HepG2 (cell line): ENCODE data around the gene IGHMBP2. TPM values are rescaled to one million over a fixed set of nuclear protein-coding genes. Genes with fewer than 3 reads are reported as not detected.

ENCODE experiments used
- ATAC-seq: fragments of 200-7000 bp; cut with Tn5 transposase; 3 replicates; pipeline ENCODE4 v1.9.1; 2020; ENCODE audit warnings: mild to moderate bottlenecking, moderate library complexity
- BruUV-seq: library from RNA; stranded (reverse); fragments of 400-500 nt; replicated peaks from 2 replicates; lab custom pipeline; 2021; lab: Mats Ljungman, UMichigan
- CTCF ChIA-PET: fragments of 300-600 bp; formaldehyde crosslinking; extraction: SDS; loops from one replicate; lab custom pipeline; 2021; ENCODE audit warnings: low total read pairs, inconsistent platforms, low intra/inter-chr PET ratio; lab: Yijun Ruan, JAX
- POLR2A ChIA-PET: fragments of 350-600 bp; sonication (Branson Sonifier 250); formaldehyde crosslinking; loops from one replicate; lab custom pipeline; 2020; ENCODE audit warnings: antibody characterized with exemption, inconsistent platforms; lab: Yijun Ruan, JAX
- DNase-seq: peaks from one replicate; pipeline ENCODE4 v3.0.0-alpha.2; 2015; ENCODE audit warnings: low spot score
- FAIRE-seq: peaks from 3 replicates; lab custom pipeline; 2011; peaks lifted over from hg19 to GRCh38; lab: Jason Lieb, UNC
- H2AFZ ChIP-seq: one replicate; pipeline ENCODE4 v1.6.1; 2011; ENCODE audit warnings: low read length, inconsistent platforms
- H3K27ac ChIP-seq: fragments of 300-600 bp; 3 replicates; pipeline ENCODE4 v1.8.0; 2011; ENCODE audit warnings: mixed run types, mild to moderate bottlenecking, mixed read lengths, low read length, inconsistent platforms; ENCODE audit not compliant: insufficient read depth; ENCODE audit errors: extremely low read length
- H3K27me3 ChIP-seq, 2 experiments: fragments of 200-600 bp in 1 of 2; 2 replicates in 1 of 2; 3 replicates in 1 of 2; pipeline versions ENCODE4 v1.6.0 to v1.8.0; 2011; ENCODE audit warnings: low read length in 2 of 2, mild to moderate bottlenecking in 2 of 2, moderate library complexity in 2 of 2, inconsistent platforms in 1 of 2; ENCODE audit not compliant: insufficient read depth in 2 of 2, control insufficient read depth in 1 of 2
- H3K36me3 ChIP-seq, 2 experiments: fragments of 200-600 bp in 1 of 2; replicated peaks in 1 of 2; 2 replicates in 1 of 2; 3 replicates in 1 of 2; pipeline versions ENCODE4 v1.5.1 to v1.8.0; 2011; ENCODE audit warnings: low read length in 2 of 2, inconsistent platforms in 1 of 2; ENCODE audit not compliant: insufficient read depth in 2 of 2, control insufficient read depth in 1 of 2
- H3K4me1 ChIP-seq: 2 replicates; pipeline ENCODE4 v1.5.1; 2012; ENCODE audit warnings: low read length, inconsistent platforms; ENCODE audit not compliant: insufficient read depth
- H3K4me2 ChIP-seq: 2 replicates; pipeline ENCODE4 v1.6.0; 2011; ENCODE audit warnings: low read depth, low read length, inconsistent platforms
- H3K4me3 ChIP-seq, 3 experiments: fragments of 200-600 bp in 1 of 3; sonication (generic), shearing (Covaris generic) in 1 of 3; replicated peaks in 1 of 3; 2 replicates each; pipeline ENCODE4 v1.5.1; 2011 to 2016; ENCODE audit warnings: low read length in 3 of 3, inconsistent platforms in 2 of 3, low read depth in 2 of 3, mild to moderate bottlenecking in 2 of 3, control low read depth in 1 of 3, mixed read lengths in 1 of 3; ENCODE audit not compliant: insufficient read depth in 1 of 3
- H3K79me2 ChIP-seq: one replicate; pipeline ENCODE4 v1.6.1; 2011; ENCODE audit warnings: low read length, inconsistent platforms; ENCODE audit not compliant: insufficient read depth
- H3K9ac ChIP-seq: 2 replicates; pipeline ENCODE4 v1.6.0; 2011; ENCODE audit warnings: mild to moderate bottlenecking, low read depth, low read length, inconsistent platforms; ENCODE audit not compliant: insufficient read depth
- H3K9me3 ChIP-seq: 2 replicates; pipeline ENCODE4 v1.5.1; 2012; ENCODE audit warnings: mild to moderate bottlenecking, low read length
- H4K20me1 ChIP-seq: 2 replicates; pipeline ENCODE4 v1.6.0; 2011; ENCODE audit warnings: inconsistent platforms, mild to moderate bottlenecking, low read length, moderate library complexity; ENCODE audit not compliant: insufficient read depth
- CBX2 ChIP-seq, 2 experiments: fragments of 200-600 bp in 1 of 2; sonication (generic); formaldehyde crosslinking in 1 of 2; IDR thresholded peaks; 2 replicates each; pipeline versions ENCODE4 v1.7.0 to v1.8.1; 2018 to 2022; ENCODE audit warnings: low read depth in 2 of 2, low read length in 1 of 2, mild to moderate bottlenecking in 1 of 2, missing genetic modification reagents in 1 of 2
- CCAR2 ChIP-seq: fragments of 200-400 bp; formaldehyde crosslinking; optimal IDR thresholded peaks from 2 replicates; pipeline ENCODE3; 2018; ENCODE audit warnings: low read depth, mild to moderate bottlenecking, low read length, moderate library complexity
- KLF11 ChIP-seq: IDR thresholded peaks from 2 replicates; pipeline ENCODE4 v1.6.1; 2016; ENCODE audit warnings: missing compliant biosample characterization
- MBD4 ChIP-seq: IDR thresholded peaks from 2 replicates; pipeline ENCODE4 v1.6.1; 2012; ENCODE audit warnings: low read length, inconsistent platforms, borderline replicate concordance
- MIER3 ChIP-seq: IDR thresholded peaks from 2 replicates; pipeline ENCODE4 v1.6.1; 2016; ENCODE audit warnings: missing compliant biosample characterization, borderline replicate concordance
- MTA3 ChIP-seq: sonication (generic); formaldehyde crosslinking; IDR thresholded peaks from 2 replicates; pipeline ENCODE4 v1.4.0; 2020; ENCODE audit warnings: missing genetic modification reagents
- PAX8 ChIP-seq: sonication (generic); formaldehyde crosslinking; IDR thresholded peaks from 2 replicates; pipeline ENCODE4 v1.8.0; 2022; ENCODE audit warnings: mild to moderate bottlenecking, missing genetic modification reagents, borderline replicate concordance
- SYNCRIP ChIP-seq: fragments of 200-400 bp; formaldehyde crosslinking; IDR thresholded peaks from 2 replicates; pipeline ENCODE4 v1.6.1; 2018; ENCODE audit warnings: mild to moderate bottlenecking, low read depth, low read length; ENCODE audit not compliant: insufficient read depth
- ZNF136 ChIP-seq: sonication (generic); formaldehyde crosslinking; IDR thresholded peaks from 2 replicates; pipeline ENCODE4 v1.8.1; 2022; ENCODE audit warnings: low read depth, mild to moderate bottlenecking, moderate library complexity, missing genetic modification reagents
- ZNF552 ChIP-seq: sonication (generic); formaldehyde crosslinking; IDR thresholded peaks from 2 replicates; pipeline ENCODE4 v1.9.0; 2022; ENCODE audit warnings: missing genetic modification reagents, mild to moderate bottlenecking, borderline replicate concordance
- ZNF749 ChIP-seq: sonication (generic); formaldehyde crosslinking; IDR thresholded peaks from 2 replicates; pipeline ENCODE4 v1.8.0; 2022; ENCODE audit warnings: mild to moderate bottlenecking, missing genetic modification reagents, moderate library complexity, borderline replicate concordance
- WGBS: methylation state at CpG from one replicate; pipeline ENCODE4 v1.1.6; 2017; ENCODE audit warnings: low lambda C conversion rate; 5-methylcytosine and 5-hydroxymethylcytosine counted together
- in situ Hi-C: cut with HindIII; loops from 2 replicates; pipeline ENCODE4 v1.10.0; 2017; ENCODE audit warnings: low pct_unique_long_range_greater_than_20kb; ENCODE audit not compliant: extremely low pct_ligation_motif_present
- intact Hi-C: fragments of 100-400 bp; cut with micrococcal nuclease; formaldehyde crosslinking; loops from one replicate; pipeline ENCODE4 v1.10.0; 2022; ENCODE audit not compliant: unreplicated experiment
- polyA plus RNA-seq, 8 experiments: library from polyadenylated mRNA; depleted of rRNA in 3 of 8; stranded (reverse) in 7 of 8; unstranded in 1 of 8; fragments of >200 nt; fragmentation: Illumina TruSeq in 4 of 8; extraction: Trizol in 4 of 8; gene quantifications; 2 replicates each; pipeline versions ENCODE4 v1.2.1 to v1.2.3, GENCODE V29; 2011 to 2016; ENCODE audit warnings: low read depth in 4 of 8, missing spikeins in 1 of 8, mixed read lengths in 1 of 8; ENCODE audit not compliant: insufficient read depth in 1 of 8
- total RNA-seq, 5 experiments: library from RNA; depleted of rRNA; stranded (reverse); fragments of >200 nt; fragmentation: Illumina TruSeq; extraction: Trizol; gene quantifications; 2 replicates each; pipeline ENCODE4 v1.2.3, GENCODE V29; 2016; ENCODE audit warnings: low read depth in 1 of 5
- TF ChIP-seq, protein P1 (sequence below): sonication (generic); formaldehyde crosslinking; IDR thresholded peaks from 2 replicates; pipeline ENCODE4 v1.4.0; 2020; ENCODE audit warnings: mild to moderate bottlenecking, missing genetic modification reagents
- TF ChIP-seq, protein P2 (sequence below): sonication (generic); formaldehyde crosslinking; IDR thresholded peaks from 2 replicates; pipeline ENCODE4 v1.4.0; 2020; ENCODE audit warnings: mild to moderate bottlenecking, missing genetic modification reagents
- TF ChIP-seq, protein P3 (sequence below): sonication (generic); formaldehyde crosslinking; IDR thresholded peaks from 2 replicates; pipeline ENCODE4 v1.4.0; 2020; ENCODE audit warnings: mild to moderate bottlenecking, missing genetic modification reagents

IGHMBP2 gene
- total and polyA plus RNA-seq, 2 of the 13 experiments (the other 11 are each of a cell fraction or from before 2014, with no cell fraction given) = 8.9 to 9.9 TPM

DNA sequence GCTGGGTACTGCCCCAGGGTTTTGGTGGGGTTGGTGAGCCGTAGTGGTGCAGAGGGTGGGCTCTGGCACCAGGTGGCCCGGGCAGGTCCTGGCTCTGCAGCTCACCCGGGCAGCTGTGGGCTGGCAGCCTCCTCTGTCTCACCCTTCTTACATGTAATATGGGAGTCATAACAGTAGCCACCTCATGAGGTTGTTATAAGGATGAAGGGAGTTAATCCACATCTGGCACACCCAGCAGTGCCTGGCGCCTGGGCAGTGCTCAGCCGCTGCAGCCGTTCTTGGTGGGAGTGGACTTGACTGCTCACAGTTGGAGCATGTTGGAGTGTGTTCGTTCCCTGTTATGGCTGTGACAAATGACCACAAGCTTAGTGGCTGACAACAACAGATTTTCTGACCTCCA is 28.7 kb downstream of the IGHMBP2 start:
- Histone ChIP-seq H3K27me3 (no peaks in the 10 kb centered on the region; a peak in 1 of 5 replicates), H3K4me1 (no peaks in the 10 kb centered on the region), H3K79me2 (no peaks in the 10 kb centered on the region), H4K20me1 (no peaks in the 10 kb centered on the region), H3K27ac (no peak overlapping the region), H3K9ac (no peak overlapping the region), H3K9me3 (no peaks in the 10 kb centered on the region), H3K36me3 (peaks cover 24 to 65% of the 10 kb centered on the region in 2 experiments; a peak in 4 of 5 replicates), H3K4me3 (no peak overlapping the region), H3K4me2 (no peak overlapping the region), H2AFZ (no peak overlapping the region)
- POLR2A ChIA-PET = no interaction called here
- CTCF ChIA-PET = no interaction called here
- DNase-seq = no peak
- no peak for FAIRE-seq
- in situ Hi-C loops (no loop called here), intact Hi-C loops (no loop called here)
- WGBS = 93% methylated on average over 7 of the region's 7 CpGs
- no TSS peak for BruUV-seq
- no peak for ATAC-seq
- TF ChIP-seq, protein P1, sequence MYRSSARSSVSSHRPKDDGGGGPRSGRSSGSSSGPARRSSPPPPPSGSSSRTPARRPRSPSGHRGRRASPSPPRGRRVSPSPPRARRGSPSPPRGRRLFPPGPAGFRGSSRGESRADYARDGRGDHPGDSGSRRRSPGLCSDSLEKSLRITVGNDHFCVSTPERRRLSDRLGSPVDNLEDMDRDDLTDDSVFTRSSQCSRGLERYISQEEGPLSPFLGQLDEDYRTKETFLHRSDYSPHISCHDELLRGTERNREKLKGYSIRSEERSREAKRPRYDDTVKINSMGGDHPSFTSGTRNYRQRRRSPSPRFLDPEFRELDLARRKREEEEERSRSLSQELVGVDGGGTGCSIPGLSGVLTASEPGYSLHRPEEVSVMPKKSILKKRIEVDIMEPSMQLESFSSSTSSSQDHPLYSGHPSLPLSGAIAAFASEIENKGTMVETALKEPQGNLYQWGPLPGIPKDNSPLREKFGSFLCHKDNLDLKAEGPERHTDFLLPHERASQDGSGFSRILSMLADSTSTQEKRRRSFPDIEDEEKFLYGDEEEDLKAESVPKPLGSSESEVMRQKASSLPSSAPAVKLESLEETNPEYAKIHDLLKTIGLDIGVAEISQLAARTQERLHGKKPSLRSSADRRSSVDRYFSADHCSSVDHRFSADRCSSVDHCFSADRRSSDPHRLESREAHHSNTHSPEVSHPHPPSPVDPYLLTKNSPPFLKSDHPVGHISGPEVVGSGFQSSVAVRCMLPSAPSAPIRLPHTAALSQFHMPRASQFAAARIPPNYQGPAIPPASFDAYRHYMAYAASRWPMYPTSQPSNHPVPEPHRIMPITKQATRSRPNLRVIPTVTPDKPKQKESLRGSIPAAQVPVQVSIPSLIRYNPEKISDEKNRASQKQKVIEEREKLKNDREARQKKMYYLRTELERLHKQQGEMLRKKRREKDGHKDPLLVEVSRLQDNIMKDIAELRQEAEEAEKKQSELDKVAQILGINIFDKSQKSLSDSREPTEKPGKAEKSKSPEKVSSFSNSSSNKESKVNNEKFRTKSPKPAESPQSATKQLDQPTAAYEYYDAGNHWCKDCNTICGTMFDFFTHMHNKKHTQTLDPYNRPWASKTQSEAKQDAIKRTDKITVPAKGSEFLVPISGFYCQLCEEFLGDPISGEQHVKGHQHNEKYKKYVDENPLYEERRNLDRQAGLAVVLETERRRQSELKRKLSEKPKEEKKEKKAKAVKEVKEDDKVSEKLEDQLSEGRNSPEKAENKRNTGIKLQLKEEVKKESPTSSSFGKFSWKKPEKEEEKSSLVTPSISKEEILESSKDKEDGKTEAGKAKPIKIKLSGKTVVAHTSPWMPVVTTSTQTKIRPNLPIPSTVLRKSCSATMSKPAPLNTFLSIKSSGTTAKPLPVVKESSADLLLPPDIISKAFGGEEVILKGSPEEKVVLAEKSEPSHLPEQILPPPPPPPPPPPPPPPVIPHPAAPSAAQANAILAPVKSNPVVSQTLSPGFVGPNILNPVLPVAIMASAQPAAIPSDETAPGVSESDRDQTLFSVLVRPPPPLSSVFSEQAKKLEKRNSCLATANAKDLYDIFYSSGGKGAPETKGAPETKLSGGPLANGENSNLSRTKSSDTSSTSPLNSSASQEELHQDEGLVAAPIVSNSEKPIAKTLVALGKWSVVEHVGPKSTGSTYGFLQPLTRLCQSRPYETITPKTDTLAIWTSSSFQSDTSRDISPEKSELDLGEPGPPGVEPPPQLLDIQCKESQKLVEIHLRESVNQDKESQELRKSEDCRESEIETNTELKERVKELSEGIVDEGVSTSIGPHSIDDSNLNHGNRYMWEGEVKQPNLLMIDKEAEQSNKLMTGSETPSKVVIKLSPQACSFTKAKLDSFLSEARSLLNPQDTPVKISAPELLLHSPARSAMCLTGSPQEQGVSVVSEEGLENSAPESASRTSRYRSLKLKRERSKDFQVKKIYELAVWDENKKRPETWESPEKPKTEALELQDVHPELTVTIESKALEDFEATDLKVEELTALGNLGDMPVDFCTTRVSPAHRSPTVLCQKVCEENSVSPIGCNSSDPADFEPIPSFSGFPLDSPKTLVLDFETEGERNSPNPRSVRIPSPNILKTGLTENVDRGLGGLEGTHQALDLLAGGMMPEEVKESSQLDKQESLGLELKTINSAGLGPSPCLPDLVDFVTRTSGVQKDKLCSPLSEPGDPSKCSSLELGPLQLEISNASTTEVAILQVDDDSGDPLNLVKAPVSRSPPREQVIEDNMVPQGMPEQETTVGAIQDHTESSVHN = no peak
- TF ChIP-seq SYNCRIP (no peak), MIER3 (CRISPR knock-in tag) (no peak), ZNF552 (no peak), CBX2 (IDR thresholded peaks at IDR 0.05; ENCODE audit: low read depth, low read length) (no peak), CBX2 (CRISPR knock-in tag; IDR thresholded peaks at IDR 0.05; ENCODE audit: low read depth) (no peak), CCAR2 (no peak), ZNF136 (no peak), KLF11 (CRISPR knock-in tag) (no peak), MTA3 (CRISPR knock-in tag) (no peak), ZNF749 (no peak), MBD4 (no peak), PAX8 (CRISPR knock-in tag) (no peak)
- TF ChIP-seq, protein P2, sequence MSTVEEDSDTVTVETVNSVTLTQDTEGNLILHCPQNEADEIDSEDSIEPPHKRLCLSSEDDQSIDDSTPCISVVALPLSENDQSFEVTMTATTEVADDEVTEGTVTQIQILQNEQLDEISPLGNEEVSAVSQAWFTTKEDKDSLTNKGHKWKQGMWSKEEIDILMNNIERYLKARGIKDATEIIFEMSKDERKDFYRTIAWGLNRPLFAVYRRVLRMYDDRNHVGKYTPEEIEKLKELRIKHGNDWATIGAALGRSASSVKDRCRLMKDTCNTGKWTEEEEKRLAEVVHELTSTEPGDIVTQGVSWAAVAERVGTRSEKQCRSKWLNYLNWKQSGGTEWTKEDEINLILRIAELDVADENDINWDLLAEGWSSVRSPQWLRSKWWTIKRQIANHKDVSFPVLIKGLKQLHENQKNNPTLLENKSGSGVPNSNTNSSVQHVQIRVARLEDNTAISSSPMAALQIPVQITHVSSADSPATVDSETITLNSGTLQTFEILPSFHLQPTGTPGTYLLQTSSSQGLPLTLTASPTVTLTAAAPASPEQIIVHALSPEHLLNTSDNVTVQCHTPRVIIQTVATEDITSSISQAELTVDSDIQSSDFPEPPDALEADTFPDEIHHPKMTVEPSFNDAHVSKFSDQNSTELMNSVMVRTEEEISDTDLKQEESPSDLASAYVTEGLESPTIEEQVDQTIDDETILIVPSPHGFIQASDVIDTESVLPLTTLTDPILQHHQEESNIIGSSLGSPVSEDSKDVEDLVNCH (CRISPR knock-in tag) = no peak
- TF ChIP-seq, protein P3, sequence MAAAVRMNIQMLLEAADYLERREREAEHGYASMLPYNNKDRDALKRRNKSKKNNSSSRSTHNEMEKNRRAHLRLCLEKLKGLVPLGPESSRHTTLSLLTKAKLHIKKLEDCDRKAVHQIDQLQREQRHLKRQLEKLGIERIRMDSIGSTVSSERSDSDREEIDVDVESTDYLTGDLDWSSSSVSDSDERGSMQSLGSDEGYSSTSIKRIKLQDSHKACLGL (CRISPR knock-in tag) = no peak
